NOMO-1 treated with dmso at 0.1 percent for 144 hours (cell line): Measurements from ENCODE around the gene GPR135.

Experiments used
- DNase-seq: peaks from one replicate; lab custom pipeline; 2025; ENCODE audit not compliant: unreplicated experiment; lab: John Stamatoyannopoulos, UW

Gene GPR135

GRCh38 chr14:59465316-59466135, at the start of gene GPR135:
Gene GPR135, minus strand, starts transcription at chr14:59465380. Its CDS starts 154 bp downstream, at chr14:59465226.
- no peak for DNase-seq

- no peak for DNase-seq
Measured at GRCh38 chr14:59511916-59512575, 46.9 kb upstream of the GPR135 start.

GRCh38 chr14:59510966-59511365, 45.8 kb upstream of the GPR135 start:
- DNase-seq: no peak

DNA sequence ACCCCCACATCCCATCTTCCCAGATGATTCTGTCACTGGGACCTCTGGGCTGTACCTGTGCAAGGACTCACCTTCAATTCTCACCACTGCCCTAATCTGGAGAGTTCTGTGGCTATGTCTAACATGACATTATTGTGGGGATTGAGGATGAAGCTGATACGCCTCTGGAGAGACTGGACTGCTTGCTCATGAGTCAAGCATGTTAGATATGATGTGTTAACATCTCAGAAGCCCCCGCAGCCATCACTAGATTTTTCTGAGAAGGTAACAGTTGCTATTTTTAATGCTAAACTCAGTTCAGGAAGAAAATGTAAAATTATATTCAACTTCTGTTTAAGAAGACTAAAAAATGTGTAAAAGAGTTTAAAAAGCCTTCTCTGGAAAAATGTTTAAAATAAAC, 44.8 kb upstream of the GPR135 start:
- DNase-seq: no peak

DNA sequence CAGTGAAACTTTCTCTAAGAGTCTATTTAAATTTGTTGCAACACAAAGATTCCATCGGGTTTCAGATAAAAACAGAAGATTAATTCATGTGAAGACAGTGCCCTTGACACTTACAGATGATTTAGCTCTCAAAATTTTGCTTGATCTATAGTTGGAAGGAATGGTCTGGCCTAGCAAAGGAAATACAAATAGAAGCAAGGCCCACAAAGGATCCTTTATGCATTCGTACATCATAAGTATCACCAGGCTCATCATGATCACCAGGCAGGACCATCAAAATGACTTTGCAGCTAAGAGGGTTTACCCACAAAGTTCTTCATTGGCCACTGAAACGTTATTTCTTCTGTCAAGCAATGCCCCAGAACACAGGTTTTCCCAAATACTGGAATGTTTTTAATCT, 43.9 kb upstream of the GPR135 start:
- no peak for DNase-seq

- DNase-seq: no peak
Measured at GRCh38 chr14:59507752-59508103, 42.5 kb upstream of the GPR135 start.

DNA sequence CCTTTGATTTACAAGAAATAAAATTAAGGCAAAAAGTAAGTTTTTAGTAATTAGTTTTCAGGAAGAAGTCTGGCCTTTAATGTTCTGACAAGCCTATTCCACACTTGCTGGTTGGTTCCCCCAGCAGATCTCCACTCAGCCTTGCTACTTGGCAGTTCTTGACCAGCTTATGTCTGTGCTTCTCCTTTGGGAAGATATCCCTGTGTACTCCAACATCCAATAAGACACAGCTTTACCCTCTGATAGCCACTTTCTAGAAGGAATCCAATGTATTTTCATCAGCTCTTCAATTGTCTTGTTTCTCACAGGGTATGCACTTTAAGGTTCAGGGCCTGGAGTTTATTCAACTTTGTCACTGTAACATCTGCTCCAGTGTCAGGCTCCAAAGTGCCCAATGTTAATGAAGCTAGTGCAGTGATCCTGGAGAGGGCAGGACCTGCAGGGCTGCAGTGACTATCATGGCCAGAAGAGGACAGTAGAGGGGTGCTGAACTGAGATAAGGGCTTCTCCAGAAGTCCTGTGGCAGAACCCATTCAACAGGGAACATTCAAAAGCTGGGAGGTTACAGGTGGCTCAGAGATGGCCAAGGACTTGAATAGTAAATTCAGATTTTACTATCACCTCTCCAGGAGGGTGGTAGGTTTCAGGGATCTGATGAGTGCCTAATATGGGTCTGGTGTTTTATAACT, 42.0 kb upstream of the GPR135 start:
- DNase-seq: peak; percentile 52

DNA sequence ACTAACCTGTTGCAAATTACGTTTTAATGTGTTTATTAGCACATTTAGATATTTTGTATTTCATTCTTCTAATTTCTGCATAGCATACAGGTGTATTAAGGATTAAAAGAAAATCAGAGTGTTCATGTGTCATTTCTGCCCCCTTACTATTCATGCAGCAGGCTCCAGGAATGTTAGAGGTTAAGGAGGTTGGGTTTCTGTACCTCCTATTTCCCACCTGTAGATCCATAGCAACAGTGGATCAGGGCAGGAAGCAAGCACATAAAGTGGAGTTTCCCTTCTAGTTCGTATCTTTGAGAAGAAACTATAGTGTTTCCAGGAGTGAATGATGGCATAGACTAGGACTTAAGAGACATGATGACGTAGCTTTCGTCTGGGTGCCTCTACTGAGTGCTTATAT, 38.1 kb upstream of the GPR135 start:
- no peak for DNase-seq

GRCh38 chr14:59500732-59501131, 35.6 kb upstream of the GPR135 start:
- no peak for DNase-seq

DNA sequence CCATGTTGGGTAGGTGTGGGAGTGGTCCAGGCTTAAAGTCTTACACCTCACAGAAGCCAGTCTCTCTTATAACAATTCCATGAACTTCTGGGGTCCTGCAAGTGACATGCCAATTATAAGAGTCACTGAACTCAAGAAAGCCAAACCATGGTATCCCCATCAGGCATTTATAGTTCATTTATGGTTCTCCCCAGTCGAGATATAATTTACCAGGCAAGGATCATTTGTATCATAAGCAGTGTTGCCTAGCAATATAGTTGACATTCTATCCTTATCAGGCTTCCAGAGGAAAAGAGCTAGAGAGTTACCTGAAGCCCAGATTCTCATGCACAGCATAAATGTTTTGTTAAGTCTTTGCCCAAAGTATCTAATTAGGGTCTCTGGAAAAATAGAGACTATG, 27.2 kb upstream of the GPR135 start:
- no peak for DNase-seq

DNA sequence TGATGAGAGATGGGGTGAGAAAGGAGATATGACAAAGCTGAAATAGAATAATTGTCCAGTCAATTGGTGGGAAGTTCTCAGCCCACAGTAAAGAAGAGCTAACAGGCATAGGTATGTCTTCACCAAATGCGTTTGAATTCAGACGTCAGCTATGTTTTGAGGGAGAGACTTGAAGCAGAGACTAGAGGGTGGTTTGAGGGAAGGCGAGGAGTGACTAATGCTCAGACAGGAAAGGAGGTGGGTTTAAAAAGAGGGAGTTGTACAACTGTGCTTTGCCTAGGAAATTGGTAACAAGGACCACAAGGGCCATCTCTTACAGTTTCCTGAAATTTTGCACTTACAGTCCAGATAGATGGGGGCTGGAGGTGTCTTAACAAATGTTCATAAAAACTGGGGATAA, 25.6 kb upstream of the GPR135 start:
- DNase-seq: no peak

DNA sequence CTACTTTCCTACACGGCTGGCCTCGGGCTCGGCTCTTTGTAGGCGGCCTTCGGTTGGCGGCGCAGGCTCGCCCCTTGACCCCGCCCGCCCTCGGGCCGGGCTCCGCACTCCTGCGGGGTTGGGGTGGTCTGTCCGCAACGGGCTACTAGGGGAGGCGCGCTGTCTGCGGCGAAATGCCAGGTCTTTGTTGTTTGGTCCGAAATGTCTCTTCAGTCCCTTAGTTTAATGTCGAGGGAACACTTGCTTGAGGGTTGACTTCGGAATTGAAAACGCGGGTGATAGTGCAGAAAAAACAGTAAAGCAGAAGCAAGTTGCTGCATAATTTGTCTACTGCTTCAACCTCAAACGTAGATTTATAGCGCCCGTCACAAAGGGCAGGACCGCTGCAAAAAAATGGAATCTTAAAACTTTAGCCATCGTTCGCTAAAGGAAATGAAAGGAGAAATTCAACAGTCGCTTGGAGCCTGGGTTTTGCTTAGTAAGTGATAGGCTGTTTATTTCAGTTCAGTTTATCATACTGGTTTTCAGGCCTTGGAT, 19.5 kb upstream of the GPR135 start:
- DNase-seq: peak; percentile 52

GRCh38 chr14:59483819-59484638, 18.8 kb upstream of the GPR135 start, which contains the start of the genes JKAMP and L3HYPDH:
Gene JKAMP, plus strand, starts transcription at chr14:59484517. Its CDS starts 73 bp downstream, at chr14:59484590.
Gene L3HYPDH, minus strand, starts transcription at chr14:59484408. Its CDS starts 92 bp downstream, at chr14:59484316.
- DNase-seq: peak; percentile 88

DNA sequence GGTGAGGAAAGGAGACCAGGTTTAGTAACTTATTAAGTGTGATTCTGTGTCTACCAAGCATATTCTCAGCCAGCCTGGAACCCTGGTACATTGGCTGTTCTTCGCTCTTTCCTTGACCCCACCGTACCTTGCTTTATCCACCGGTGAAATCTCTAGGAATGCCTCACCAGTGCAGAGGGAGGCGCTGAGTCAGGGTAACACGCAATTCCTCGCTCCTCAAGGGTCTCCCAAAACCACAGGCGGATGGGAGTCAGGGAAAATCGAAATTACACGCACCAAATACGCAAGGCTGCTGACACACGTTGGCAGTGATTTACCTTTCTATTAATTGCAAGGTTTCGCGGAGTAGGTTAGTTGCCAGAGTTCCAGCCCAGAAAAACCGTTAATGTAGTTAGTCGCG, 18.2 kb upstream of the GPR135 start:
- no peak for DNase-seq

- DNase-seq: no peak
Measured at GRCh38 chr14:59482541-59483331, 17.6 kb upstream of the GPR135 start.

DNA sequence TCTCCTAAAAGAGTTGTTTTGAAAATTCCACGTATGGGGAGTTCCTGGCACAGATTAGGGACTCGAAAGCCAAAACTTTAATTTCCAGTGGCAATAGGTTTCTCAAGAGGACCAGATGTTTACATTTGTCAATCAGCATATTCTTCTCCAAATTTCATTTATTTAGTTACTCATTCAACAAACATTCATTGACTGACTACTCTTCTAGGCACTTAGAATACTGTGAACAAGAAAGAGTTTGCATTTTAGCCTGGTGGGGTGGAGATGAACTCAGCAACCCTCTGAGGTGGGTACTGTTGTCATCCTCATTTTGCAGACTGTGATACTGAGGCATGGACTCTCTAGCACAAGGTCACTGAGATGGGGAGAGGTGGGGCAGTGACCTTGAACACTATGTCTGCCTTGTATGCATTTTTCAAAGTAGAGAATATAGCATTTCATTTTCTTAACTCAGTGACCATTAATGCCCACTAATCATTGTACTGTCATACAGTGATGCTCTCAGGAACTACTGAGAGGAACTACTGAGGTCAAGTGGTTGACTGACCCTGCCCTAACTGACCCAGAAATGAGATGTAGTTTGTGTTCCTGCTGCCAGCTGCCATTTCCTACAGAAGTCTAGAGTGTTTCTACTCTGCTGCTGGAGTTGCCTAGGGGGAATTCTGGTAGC, 16.8 kb upstream of the GPR135 start:
- DNase-seq: no peak

GRCh38 chr14:59481407-59481806, 16.2 kb upstream of the GPR135 start:
- no peak for DNase-seq

DNA sequence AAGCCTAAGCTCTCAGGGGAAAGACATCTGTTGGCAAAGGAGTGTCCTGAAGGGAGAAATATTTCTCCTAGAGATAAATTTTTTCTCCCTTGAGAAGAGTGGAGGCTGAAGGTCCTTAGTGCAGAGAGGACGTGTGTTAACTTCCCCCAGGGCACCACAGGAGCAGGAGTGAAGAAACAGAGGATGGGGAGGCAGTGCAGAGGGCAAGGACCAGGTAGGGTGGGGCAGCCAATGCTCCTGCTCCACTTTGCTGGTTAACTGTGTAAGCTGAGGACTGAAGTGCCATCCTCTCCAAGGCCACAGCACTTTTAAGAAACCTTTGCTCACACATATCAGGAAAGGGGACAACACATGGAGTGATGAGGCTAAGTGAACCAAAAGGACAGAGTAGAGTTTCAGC, 15.0 kb upstream of the GPR135 start:
- no peak for DNase-seq

DNA sequence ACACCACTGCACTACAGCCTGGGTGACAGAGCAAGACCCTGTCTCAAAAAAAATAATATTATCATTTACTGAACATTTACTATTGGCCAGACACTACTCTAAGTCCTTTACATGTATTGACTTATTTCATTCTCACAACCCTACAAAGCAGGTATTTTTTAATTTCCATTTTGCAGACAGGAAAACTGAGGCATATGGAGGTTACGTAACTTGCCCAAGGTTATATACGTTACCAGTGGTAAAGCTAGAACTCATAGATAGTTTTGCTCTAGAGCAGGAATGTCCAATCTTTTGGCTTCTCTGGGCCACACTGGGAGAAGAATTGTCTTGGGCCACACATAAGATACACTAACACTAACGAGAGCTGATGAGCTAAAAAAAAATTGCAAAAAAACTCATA, 13.4 kb upstream of the GPR135 start:
- DNase-seq: no peak
